Vagina (tissue), 2 donors: ENCODE data around the gene DNAJC7.

Experiments
- CTCF ChIP-seq, 3 experiments: fragments of 450-650 bp in 2 of 3; fragments of 200-600 bp in 1 of 3; sonication (generic) in 1 of 3; IDR thresholded peaks; one replicate each; pipeline ENCODE4 v1.5.1; 2017 to 2019; ENCODE audit warnings: antibody characterized with exemption in 3 of 3, mild to moderate bottlenecking in 2 of 3, moderate library complexity in 2 of 3
- POLR2A ChIP-seq, 2 donors: fragments of 450-650 bp; IDR thresholded peaks; one replicate each; pipeline ENCODE4 v1.6.1; 2017; ENCODE audit warnings: antibody characterized with exemption in 2 of 2, mild to moderate bottlenecking in 2 of 2, moderate library complexity in 2 of 2
- POLR2AphosphoS5 ChIP-seq, 2 donors: sonication (generic); formaldehyde crosslinking; IDR thresholded peaks; one replicate each; pipeline ENCODE4 v1.9.0; 2017; ENCODE audit warnings: antibody characterized with exemption in 2 of 2, mild to moderate bottlenecking in 2 of 2, low read depth in 1 of 2; ENCODE audit not compliant: insufficient read depth in 1 of 2

DNA sequence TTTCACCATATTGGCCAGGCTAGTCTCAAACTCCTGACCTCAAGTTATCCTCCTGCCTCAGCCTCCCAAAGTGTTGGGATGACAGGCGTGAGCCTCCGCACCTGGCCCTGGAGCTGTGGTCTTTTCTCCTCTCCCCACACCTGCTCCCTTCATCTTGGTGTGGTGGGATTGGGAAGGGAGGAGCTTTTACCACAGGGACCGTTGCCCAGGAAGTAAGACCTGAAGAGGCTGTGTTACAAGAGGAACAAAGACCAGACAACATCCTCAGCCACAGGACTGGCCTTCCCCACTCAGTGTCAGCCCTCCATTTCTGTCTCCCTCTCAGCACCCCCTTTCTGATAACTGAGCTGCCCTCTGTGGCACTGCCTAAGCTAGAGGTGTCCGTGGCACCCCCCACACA, 42.6 kb upstream of the DNAJC7 start:
- TF ChIP-seq CTCF (IDR thresholded peaks at IDR 0.05): no peak
- TF ChIP-seq POLR2AphosphoS5 (IDR thresholded peaks at IDR 0.05; ENCODE audit: insufficient read depth in 1 of 2, low read depth in 1 of 2): no peak
- TF ChIP-seq POLR2A (IDR thresholded peaks at IDR 0.05): no peak
